ENCODE measurements around the gene LEMD2.

DNA sequence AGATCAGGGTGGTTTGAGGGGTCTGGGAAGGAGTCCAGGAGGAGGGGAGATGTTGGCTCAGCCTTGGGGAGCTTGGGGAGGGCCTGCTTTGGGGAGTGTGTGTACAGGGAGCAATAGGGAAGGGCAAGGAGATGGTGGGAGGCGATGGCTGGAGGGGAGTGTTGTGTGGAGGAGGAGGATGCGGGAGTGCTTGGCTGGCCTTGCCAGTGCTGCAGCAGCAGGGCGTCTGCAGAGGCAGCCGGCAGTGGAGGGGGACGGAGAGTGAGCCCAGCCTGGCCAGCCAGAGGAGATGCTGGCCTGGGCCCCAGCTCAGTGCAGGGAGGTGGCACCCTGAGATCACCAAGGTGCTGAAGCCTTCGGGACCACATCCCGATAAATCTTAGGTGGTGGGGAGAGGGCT is 46.1 kb downstream of the LEMD2 start:
- no peak for TF ChIP-seq EZH2 (IDR thresholded peaks at IDR 0.05)
- no peak for TF ChIP-seq POLR2AphosphoS5 (IDR thresholded peaks at IDR 0.05; ENCODE audit: borderline replicate concordance, low read depth, low read length)
- TF ChIP-seq FOXP2 (optimal IDR thresholded peaks at IDR 0.05; ENCODE audit: control extremely low read depth, extremely low read length, insufficient read depth): no peak

All from SK-N-MC (cell line).